Measurements from ENCODE around the gene JCAD.

The JCAD gene

DNA sequence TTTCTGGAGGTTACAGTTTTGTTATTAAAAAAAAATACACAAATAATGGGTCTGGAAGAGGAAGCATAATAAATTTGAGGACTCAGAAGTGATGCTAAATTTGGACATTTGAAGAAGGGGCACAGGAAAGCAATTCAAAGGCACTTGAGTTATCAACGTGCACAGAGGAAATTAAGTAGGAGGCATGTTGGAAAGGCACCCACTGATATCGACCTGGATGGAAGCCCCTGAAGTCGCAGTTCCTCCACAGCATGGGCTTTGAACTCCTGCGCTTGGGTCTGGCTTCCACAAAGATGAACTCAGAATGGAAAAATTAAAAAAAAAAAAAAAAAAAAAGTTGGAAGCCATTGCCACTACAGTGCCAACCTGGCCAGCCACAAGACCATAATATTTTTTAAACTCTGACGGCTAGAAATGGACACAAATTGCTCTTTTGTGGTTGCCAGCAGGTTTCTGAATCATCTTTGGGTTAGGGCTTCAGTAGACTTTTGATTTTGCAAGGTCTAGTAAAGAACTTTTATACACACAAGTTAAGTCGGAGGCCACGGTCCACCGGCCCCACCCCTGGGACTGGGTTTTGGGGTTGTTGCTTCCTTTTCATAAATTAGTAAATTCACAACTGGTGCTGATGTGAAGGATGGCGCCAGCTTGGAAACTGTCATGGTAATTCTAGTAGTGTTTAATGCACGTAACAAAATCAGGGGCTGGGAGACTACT, 21.6 kb downstream of the JCAD start:
- TF ChIP-seq, protein P1, sequence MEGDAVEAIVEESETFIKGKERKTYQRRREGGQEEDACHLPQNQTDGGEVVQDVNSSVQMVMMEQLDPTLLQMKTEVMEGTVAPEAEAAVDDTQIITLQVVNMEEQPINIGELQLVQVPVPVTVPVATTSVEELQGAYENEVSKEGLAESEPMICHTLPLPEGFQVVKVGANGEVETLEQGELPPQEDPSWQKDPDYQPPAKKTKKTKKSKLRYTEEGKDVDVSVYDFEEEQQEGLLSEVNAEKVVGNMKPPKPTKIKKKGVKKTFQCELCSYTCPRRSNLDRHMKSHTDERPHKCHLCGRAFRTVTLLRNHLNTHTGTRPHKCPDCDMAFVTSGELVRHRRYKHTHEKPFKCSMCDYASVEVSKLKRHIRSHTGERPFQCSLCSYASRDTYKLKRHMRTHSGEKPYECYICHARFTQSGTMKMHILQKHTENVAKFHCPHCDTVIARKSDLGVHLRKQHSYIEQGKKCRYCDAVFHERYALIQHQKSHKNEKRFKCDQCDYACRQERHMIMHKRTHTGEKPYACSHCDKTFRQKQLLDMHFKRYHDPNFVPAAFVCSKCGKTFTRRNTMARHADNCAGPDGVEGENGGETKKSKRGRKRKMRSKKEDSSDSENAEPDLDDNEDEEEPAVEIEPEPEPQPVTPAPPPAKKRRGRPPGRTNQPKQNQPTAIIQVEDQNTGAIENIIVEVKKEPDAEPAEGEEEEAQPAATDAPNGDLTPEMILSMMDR (conservative IDR thresholded peaks at IDR 0.05; ENCODE audit: control insufficient read depth, insufficient read depth, low read depth, low read length) = no peak
- no peak overlapping the region for H3K4me3 ChIP-seq (ENCODE audit: control insufficient read depth, low read depth, low read length)
- DNase-seq (ENCODE audit: low read depth) = no peak

DNA sequence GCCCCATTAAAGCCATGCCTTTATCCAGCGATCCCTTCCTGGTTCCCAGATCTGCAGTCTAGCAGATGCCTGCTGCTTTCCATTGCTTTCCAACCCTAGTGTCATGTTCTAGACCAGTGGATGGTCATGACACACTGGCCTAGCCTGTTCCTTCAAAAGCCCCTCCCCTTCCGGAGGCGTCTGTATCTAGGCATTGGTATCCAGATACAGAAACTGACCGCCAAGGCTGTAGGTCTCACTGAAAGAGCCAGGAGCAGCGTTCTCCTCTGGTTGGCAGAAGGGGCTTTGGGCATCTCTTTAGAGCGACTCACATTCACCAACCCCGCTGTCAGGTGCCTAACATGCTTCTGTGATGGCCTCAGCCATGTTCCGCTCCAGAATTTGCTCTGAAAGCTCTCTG, 22.6 kb downstream of the JCAD start:
- TF ChIP-seq, protein P1 (conservative IDR thresholded peaks at IDR 0.05; ENCODE audit: control insufficient read depth, insufficient read depth, low read depth, low read length) = no peak
- H3K4me3 ChIP-seq (ENCODE audit: control insufficient read depth, low read depth, low read length) = no peak overlapping the region
- DNase-seq (ENCODE audit: low read depth) = no peak

DNA sequence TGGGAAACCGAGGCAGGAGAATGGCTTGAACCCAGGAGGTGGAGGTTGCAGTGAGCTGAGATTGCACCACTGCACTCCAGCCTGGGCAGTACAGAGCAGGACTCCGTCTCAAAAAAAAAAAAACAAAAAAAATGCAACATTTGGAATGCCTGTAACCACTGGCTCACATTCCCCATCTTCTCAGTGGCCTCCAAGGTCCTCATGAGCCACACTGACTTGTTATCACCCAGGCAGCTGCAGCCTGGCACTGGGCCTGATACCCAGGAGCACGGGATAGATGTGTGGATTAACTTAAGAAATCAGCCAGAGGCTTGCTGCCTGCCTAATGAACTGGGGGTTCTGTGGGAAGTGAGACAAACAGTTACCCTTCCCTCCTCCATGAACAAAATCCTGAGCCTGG, 23.0 kb downstream of the JCAD start:
- DNase-seq (ENCODE audit: low read depth) = no peak
- TF ChIP-seq, protein P1 (conservative IDR thresholded peaks at IDR 0.05; ENCODE audit: control insufficient read depth, insufficient read depth, low read depth, low read length) = no peak

DNA sequence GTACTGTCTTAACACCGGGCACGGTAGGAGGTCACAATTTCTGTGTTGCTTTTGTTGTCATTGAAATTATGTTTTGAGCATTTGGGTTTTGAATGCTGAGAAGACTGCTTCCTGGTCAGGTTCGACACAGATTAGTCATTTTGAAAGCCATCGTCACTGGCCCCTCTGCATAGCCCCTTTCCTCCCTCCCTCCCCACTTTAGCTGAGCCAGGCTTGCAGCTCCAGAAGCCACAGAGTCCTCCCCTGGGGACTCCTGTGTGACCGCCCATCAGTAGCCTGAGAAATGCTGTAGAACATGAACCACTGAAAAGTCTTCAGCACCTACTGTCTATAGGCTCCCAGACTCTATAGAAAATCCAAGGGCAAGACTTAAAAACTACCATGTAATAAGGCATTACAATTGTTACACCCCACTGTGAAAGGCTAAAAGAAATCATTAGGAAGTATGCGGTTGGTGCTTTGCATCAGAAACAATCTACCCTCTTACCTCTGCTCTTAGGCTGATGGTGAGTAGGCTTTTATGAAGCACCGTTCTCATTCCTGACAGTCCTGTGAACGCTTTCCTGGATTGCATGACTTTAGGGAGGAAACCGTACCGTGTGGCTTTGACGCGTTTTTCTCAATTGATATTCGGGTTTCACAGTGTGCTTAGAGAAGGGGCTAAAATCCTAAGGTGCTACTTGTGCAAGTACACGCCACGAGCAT, 24.8 kb downstream of the JCAD start:
- H3K4me3 ChIP-seq (ENCODE audit: control insufficient read depth, low read depth, low read length) = no peak overlapping the region
- no peak for DNase-seq (ENCODE audit: low read depth)
- TF ChIP-seq, protein P1 (conservative IDR thresholded peaks at IDR 0.05; ENCODE audit: control insufficient read depth, insufficient read depth, low read depth, low read length) = no peak

More for the DNA sequence above, 23.0 kb downstream of the JCAD start:
- H3K4me3 ChIP-seq (ENCODE audit: control insufficient read depth, low read depth, low read length) = no peak overlapping the region

DNA sequence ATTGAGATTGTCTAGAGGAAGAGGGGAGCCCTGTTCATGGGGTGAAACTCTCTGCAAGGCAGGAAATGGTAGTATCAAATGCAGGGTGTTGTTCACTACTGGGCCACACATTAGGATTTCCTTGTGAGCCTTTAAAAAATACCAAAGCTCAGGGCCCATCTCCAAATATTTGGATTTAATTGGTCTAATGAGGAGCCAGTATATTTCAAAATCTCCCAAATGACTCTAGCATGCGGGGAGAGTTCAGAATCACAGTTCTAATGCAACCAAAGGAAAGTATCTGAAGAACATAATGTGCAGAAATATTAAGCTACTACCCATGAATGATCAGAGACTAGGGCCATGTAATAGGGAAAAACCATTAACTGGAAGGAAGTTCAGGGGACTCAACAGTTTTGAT, 27.3 kb downstream of the JCAD start:
- DNase-seq (ENCODE audit: low read depth) = no peak
- H3K4me3 ChIP-seq (ENCODE audit: control insufficient read depth, low read depth, low read length) = no peak overlapping the region
- TF ChIP-seq, protein P1 (conservative IDR thresholded peaks at IDR 0.05; ENCODE audit: control insufficient read depth, insufficient read depth, low read depth, low read length) = no peak

DNA sequence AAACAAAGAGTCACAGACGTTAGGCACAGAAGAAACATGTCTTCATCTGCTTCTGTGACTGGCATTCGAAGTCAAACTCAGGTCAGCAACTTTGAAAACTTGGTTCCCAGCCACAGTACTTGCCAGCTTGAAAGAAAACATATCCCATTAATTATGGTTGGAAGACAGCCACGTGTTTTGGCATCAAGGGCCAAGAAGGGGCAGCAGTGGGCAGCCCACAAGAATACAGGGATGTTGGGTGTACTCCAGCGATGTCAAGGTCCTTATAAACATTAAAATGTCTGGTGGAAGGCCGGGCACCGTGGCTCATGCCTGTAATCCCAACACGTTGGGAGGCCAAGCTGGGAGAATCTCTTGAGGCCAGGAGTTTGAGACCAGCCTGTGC, 29.5 kb downstream of the JCAD start:
- TF ChIP-seq, protein P1 (conservative IDR thresholded peaks at IDR 0.05; ENCODE audit: control insufficient read depth, insufficient read depth, low read depth, low read length) = no peak
- no peak overlapping the region for H3K4me3 ChIP-seq (ENCODE audit: control insufficient read depth, low read depth, low read length)
- DNase-seq (ENCODE audit: low read depth) = no peak

All from fibroblast of mammary gland (primary cell).